ENCODE results near the gene LCP2. TPM values are rescaled to one million over a fixed set of nuclear protein-coding genes. Genes with fewer than 3 reads are reported as not detected.

LCP2 gene
- total RNA-seq, 1 donor from 2014 or later: 0.09 TPM

- no peak for FAIRE-seq
- no peaks in the 10 kb centered on the region for H3K36me3 Mint-ChIP-seq (ENCODE audit: low read depth, unreplicated experiment)
- peaks cover 7% of the 10 kb centered on the region for H3K27me3 Mint-ChIP-seq (ENCODE audit: low read depth, unreplicated experiment)
These were observed 8.1 kb upstream of the LCP2 start for GRCh38 chr5:170305646-170306025.

GRCh38 chr5:170305016-170305645, 7.6 kb upstream of the LCP2 start:
- Mint-ChIP-seq H3K9me3 (ENCODE audit: unreplicated experiment) (no peaks in the 10 kb centered on the region), H3K27ac (ENCODE audit: unreplicated experiment) (no peak overlapping the region), H3K4me3 (ENCODE audit: unreplicated experiment) (no peak overlapping the region), H3K4me1 (ENCODE audit: low read depth, unreplicated experiment) (peaks cover 19% of the 10 kb centered on the region), H3K36me3 (ENCODE audit: low read depth, unreplicated experiment) (no peaks in the 10 kb centered on the region), H3K27me3 (ENCODE audit: low read depth, unreplicated experiment) (peaks cover 7% of the 10 kb centered on the region)
- TF ChIP-seq, protein P1, sequence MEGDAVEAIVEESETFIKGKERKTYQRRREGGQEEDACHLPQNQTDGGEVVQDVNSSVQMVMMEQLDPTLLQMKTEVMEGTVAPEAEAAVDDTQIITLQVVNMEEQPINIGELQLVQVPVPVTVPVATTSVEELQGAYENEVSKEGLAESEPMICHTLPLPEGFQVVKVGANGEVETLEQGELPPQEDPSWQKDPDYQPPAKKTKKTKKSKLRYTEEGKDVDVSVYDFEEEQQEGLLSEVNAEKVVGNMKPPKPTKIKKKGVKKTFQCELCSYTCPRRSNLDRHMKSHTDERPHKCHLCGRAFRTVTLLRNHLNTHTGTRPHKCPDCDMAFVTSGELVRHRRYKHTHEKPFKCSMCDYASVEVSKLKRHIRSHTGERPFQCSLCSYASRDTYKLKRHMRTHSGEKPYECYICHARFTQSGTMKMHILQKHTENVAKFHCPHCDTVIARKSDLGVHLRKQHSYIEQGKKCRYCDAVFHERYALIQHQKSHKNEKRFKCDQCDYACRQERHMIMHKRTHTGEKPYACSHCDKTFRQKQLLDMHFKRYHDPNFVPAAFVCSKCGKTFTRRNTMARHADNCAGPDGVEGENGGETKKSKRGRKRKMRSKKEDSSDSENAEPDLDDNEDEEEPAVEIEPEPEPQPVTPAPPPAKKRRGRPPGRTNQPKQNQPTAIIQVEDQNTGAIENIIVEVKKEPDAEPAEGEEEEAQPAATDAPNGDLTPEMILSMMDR (IDR thresholded peaks at IDR 0.05; ENCODE audit: insufficient read depth, low read depth, low read length): no peak
- TF ChIP-seq EZH2 (IDR thresholded peaks at IDR 0.05; ENCODE audit: insufficient read depth, low read length): no peak
- Histone ChIP-seq H3K27ac (ENCODE audit: low read depth, low read length) (no peak overlapping the region), H3K9ac (ENCODE audit: low read length) (no peak overlapping the region), H4K20me1 (ENCODE audit: insufficient read depth, low read length) (no peaks in the 10 kb centered on the region), H3K4me2 (ENCODE audit: low read length) (no peak overlapping the region), H2AFZ (ENCODE audit: low read depth, low read length) (no peak overlapping the region), H3K4me1 (ENCODE audit: insufficient read depth, low read length) (no peaks in the 10 kb centered on the region), H3K36me3 (ENCODE audit: insufficient read depth, low read length) (no peaks in the 10 kb centered on the region), H3K4me3 (ENCODE audit: insufficient read depth, low read depth, low read length) (no peak overlapping the region), H3K27me3 (ENCODE audit: insufficient read depth, low read length) (no peaks in the 10 kb centered on the region), H3K79me2 (ENCODE audit: insufficient read depth, low read length) (no peaks in the 10 kb centered on the region), H3K9me3 (ENCODE audit: insufficient read depth, low read depth, low read length) (no peaks in the 10 kb centered on the region)
- FAIRE-seq (no peak), DNase-seq (ENCODE audit: low read depth) (no peak)

More at GRCh38 chr5:170305646-170306025, 8.1 kb upstream of the LCP2 start:
- H2AFZ ChIP-seq (ENCODE audit: low read depth, low read length): no peak overlapping the region
- no peaks in the 10 kb centered on the region for H3K9me3 Mint-ChIP-seq (ENCODE audit: unreplicated experiment)
- no peaks in the 10 kb centered on the region for H4K20me1 ChIP-seq (ENCODE audit: insufficient read depth, low read length)
- H3K9ac ChIP-seq (ENCODE audit: low read length): no peak overlapping the region
- H3K4me2 ChIP-seq (ENCODE audit: low read length): no peak overlapping the region
- H3K27ac ChIP-seq (ENCODE audit: low read depth, low read length): no peak overlapping the region
- no peak overlapping the region for H3K4me3 Mint-ChIP-seq (ENCODE audit: unreplicated experiment)
- TF ChIP-seq EZH2 (IDR thresholded peaks at IDR 0.05; ENCODE audit: insufficient read depth, low read length): no peak
- TF ChIP-seq, protein P1 (IDR thresholded peaks at IDR 0.05; ENCODE audit: insufficient read depth, low read depth, low read length): no peak
- H3K27me3 ChIP-seq (ENCODE audit: insufficient read depth, low read length): no peaks in the 10 kb centered on the region
- no peak overlapping the region for H3K4me3 ChIP-seq (ENCODE audit: insufficient read depth, low read depth, low read length)
- no peak overlapping the region for H3K27ac Mint-ChIP-seq (ENCODE audit: unreplicated experiment)
- H3K9me3 ChIP-seq (ENCODE audit: insufficient read depth, low read depth, low read length): no peaks in the 10 kb centered on the region
- H3K4me1 ChIP-seq (ENCODE audit: insufficient read depth, low read length): no peaks in the 10 kb centered on the region
- no peaks in the 10 kb centered on the region for H3K36me3 ChIP-seq (ENCODE audit: insufficient read depth, low read length)
- no peaks in the 10 kb centered on the region for H3K79me2 ChIP-seq (ENCODE audit: insufficient read depth, low read length)
- no peak for DNase-seq (ENCODE audit: low read depth)
- peaks cover 19% of the 10 kb centered on the region for H3K4me1 Mint-ChIP-seq (ENCODE audit: low read depth, unreplicated experiment)

- no peaks in the 10 kb centered on the region for H3K9me3 Mint-ChIP-seq (ENCODE audit: unreplicated experiment)
- no peaks in the 10 kb centered on the region for H3K79me2 ChIP-seq (ENCODE audit: insufficient read depth, low read length)
- no peaks in the 10 kb centered on the region for H3K4me1 ChIP-seq (ENCODE audit: insufficient read depth, low read length)
- H3K4me1 Mint-ChIP-seq (ENCODE audit: low read depth, unreplicated experiment): peaks cover 19% of the 10 kb centered on the region
- H3K27me3 Mint-ChIP-seq (ENCODE audit: low read depth, unreplicated experiment): peaks cover 3% of the 10 kb centered on the region
- H3K9me3 ChIP-seq (ENCODE audit: insufficient read depth, low read depth, low read length): no peaks in the 10 kb centered on the region
- no peak for FAIRE-seq
- no peaks in the 10 kb centered on the region for H3K36me3 ChIP-seq (ENCODE audit: insufficient read depth, low read length)
- H3K4me3 ChIP-seq (ENCODE audit: insufficient read depth, low read depth, low read length): no peak overlapping the region
- no peak overlapping the region for H2AFZ ChIP-seq (ENCODE audit: low read depth, low read length)
- TF ChIP-seq, protein P1 (IDR thresholded peaks at IDR 0.05; ENCODE audit: insufficient read depth, low read depth, low read length): no peak
- TF ChIP-seq EZH2 (IDR thresholded peaks at IDR 0.05; ENCODE audit: insufficient read depth, low read length): no peak
- no peak for DNase-seq (ENCODE audit: low read depth)
- H3K27ac ChIP-seq (ENCODE audit: low read depth, low read length): no peak overlapping the region
- H3K9ac ChIP-seq (ENCODE audit: low read length): no peak overlapping the region
- H3K4me2 ChIP-seq (ENCODE audit: low read length): no peak overlapping the region
- no peak overlapping the region for H3K4me3 Mint-ChIP-seq (ENCODE audit: unreplicated experiment)
- no peak overlapping the region for H3K27ac Mint-ChIP-seq (ENCODE audit: unreplicated experiment)
- no peaks in the 10 kb centered on the region for H3K36me3 Mint-ChIP-seq (ENCODE audit: low read depth, unreplicated experiment)
- no peaks in the 10 kb centered on the region for H4K20me1 ChIP-seq (ENCODE audit: insufficient read depth, low read length)
- H3K27me3 ChIP-seq (ENCODE audit: insufficient read depth, low read length): no peaks in the 10 kb centered on the region
These were observed 6.0 kb upstream of the LCP2 start for GRCh38 chr5:170303549-170303948.
